Measurements from ENCODE around the gene RAPGEF3.

DNA sequence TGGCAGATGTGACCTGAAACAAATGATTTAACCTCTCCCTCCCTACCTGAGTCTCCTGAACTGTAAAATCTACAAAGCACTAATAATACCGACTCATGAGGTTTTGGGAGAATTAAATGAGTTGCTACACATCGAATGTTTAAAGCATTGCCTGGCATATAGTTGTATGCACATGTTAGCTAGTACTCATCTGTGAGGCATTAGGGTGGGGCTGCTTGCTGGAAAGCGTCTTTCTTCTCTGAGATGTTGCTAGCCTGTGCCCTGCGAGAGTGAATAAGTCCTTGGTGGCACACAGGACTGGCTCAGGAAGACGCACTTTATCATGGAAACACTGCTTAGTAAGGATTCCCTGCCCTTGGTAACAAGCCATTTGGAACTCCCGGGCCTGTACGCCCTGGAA is 6.1 kb downstream of the RAPGEF3 start:
- TF ChIP-seq CBX8 (IDR thresholded peaks at IDR 0.05; ENCODE audit: borderline replicate concordance, low read depth, low read length) (no peak), CEBPB (IDR thresholded peaks at IDR 0.05; ENCODE audit: low read depth, low read length) (no peak), HDAC2 (IDR thresholded peaks at IDR 0.05; ENCODE audit: borderline replicate concordance in 1 of 2, low read depth in 2 of 2, low read length in 2 of 2) (no peak), HDAC6 (IDR thresholded peaks at IDR 0.05; ENCODE audit: low read depth, low read length) (no peak), RAD21 (IDR thresholded peaks at IDR 0.05 in 1 of 2, conservative IDR thresholded peaks at IDR 0.05 in 1 of 2; ENCODE audit: low read depth in 2 of 2, low read length in 2 of 2) (no peak), POLR2AphosphoS5 (IDR thresholded peaks at IDR 0.05; ENCODE audit: low read depth, low read length) (no peak), ASH2L (IDR thresholded peaks at IDR 0.05; ENCODE audit: low read length) (no peak), EZH2 (IDR thresholded peaks at IDR 0.05; ENCODE audit: low read depth, low read length, severe bottlenecking) (no peak), CHD1 (IDR thresholded peaks at IDR 0.05; ENCODE audit: low read depth, low read length) (no peak)
- TF ChIP-seq, protein P1, sequence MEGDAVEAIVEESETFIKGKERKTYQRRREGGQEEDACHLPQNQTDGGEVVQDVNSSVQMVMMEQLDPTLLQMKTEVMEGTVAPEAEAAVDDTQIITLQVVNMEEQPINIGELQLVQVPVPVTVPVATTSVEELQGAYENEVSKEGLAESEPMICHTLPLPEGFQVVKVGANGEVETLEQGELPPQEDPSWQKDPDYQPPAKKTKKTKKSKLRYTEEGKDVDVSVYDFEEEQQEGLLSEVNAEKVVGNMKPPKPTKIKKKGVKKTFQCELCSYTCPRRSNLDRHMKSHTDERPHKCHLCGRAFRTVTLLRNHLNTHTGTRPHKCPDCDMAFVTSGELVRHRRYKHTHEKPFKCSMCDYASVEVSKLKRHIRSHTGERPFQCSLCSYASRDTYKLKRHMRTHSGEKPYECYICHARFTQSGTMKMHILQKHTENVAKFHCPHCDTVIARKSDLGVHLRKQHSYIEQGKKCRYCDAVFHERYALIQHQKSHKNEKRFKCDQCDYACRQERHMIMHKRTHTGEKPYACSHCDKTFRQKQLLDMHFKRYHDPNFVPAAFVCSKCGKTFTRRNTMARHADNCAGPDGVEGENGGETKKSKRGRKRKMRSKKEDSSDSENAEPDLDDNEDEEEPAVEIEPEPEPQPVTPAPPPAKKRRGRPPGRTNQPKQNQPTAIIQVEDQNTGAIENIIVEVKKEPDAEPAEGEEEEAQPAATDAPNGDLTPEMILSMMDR (IDR thresholded peaks at IDR 0.05; ENCODE audit: control extremely low read depth in 1 of 3, insufficient read depth in 1 of 3, low read depth in 1 of 3, low read length in 3 of 3): no peak
- TF ChIP-seq, protein P2, sequence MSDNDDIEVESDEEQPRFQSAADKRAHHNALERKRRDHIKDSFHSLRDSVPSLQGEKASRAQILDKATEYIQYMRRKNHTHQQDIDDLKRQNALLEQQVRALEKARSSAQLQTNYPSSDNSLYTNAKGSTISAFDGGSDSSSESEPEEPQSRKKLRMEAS (IDR thresholded peaks at IDR 0.05): no peak
- TF ChIP-seq, protein P3, sequence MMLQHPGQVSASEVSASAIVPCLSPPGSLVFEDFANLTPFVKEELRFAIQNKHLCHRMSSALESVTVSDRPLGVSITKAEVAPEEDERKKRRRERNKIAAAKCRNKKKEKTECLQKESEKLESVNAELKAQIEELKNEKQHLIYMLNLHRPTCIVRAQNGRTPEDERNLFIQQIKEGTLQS (IDR thresholded peaks at IDR 0.05; ENCODE audit: insufficient read depth, low read depth, low read length): no peak

All from H1 (cell line).